PFSK-1 (cell line): Measurements from ENCODE around the gene MYO9A.

Experiments
- FOXP2 ChIP-seq: optimal IDR thresholded peaks from 2 replicates; pipeline ENCODE3; 2011; ENCODE audit warnings: borderline replicate concordance, control low read depth, inconsistent platforms; ENCODE audit not compliant: insufficient read depth; ENCODE audit errors: extremely low read length, extremely low read depth
- POLR2AphosphoS5 ChIP-seq: IDR thresholded peaks from 2 replicates; pipeline ENCODE4 v1.6.1; 2012; ENCODE audit warnings: low read depth, mild to moderate bottlenecking, control low read depth, low read length, moderate library complexity
- SIN3A ChIP-seq: IDR thresholded peaks from 2 replicates; pipeline ENCODE4 v1.6.1; 2012; ENCODE audit warnings: mild to moderate bottlenecking, low read length, moderate library complexity, borderline replicate concordance; ENCODE audit not compliant: insufficient read depth
- TAF1 ChIP-seq: IDR thresholded peaks from 2 replicates; pipeline ENCODE4 v1.6.1; 2012; ENCODE audit warnings: low read length, control low read depth, borderline replicate concordance; ENCODE audit not compliant: insufficient read depth
- TF ChIP-seq, protein P1 (sequence below), 2 experiments: IDR thresholded peaks; 2 replicates each; pipeline versions ENCODE4 v1.6.1 to v1.8.0; 2011 to 2012; ENCODE audit warnings: low read depth in 2 of 2, low read length in 2 of 2, control low read depth in 1 of 2, inconsistent platforms in 1 of 2, mild to moderate bottlenecking in 1 of 2, moderate library complexity in 1 of 2; ENCODE audit not compliant: insufficient read depth in 1 of 2

Gene MYO9A

DNA sequence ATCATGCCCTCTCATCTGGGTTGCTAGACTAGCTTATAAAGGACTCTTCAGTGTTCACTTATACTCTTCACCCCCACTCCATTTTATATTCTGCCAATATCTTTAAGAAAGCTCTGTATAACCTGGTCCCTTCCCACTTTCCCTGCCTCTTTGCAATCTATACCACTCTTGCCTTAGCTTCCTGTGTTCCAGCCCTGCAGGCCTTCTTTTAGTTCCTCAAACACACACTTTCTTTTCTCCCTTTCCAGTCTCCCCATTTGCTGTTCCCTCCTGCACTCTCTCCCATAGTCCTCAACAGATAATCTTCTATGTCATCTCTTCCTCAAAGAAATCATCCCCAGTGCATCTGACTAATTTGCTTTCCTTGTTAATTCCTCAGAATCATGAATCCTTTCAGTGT, 29.0 kb upstream of the MYO9A start:
- TF ChIP-seq, protein P1, sequence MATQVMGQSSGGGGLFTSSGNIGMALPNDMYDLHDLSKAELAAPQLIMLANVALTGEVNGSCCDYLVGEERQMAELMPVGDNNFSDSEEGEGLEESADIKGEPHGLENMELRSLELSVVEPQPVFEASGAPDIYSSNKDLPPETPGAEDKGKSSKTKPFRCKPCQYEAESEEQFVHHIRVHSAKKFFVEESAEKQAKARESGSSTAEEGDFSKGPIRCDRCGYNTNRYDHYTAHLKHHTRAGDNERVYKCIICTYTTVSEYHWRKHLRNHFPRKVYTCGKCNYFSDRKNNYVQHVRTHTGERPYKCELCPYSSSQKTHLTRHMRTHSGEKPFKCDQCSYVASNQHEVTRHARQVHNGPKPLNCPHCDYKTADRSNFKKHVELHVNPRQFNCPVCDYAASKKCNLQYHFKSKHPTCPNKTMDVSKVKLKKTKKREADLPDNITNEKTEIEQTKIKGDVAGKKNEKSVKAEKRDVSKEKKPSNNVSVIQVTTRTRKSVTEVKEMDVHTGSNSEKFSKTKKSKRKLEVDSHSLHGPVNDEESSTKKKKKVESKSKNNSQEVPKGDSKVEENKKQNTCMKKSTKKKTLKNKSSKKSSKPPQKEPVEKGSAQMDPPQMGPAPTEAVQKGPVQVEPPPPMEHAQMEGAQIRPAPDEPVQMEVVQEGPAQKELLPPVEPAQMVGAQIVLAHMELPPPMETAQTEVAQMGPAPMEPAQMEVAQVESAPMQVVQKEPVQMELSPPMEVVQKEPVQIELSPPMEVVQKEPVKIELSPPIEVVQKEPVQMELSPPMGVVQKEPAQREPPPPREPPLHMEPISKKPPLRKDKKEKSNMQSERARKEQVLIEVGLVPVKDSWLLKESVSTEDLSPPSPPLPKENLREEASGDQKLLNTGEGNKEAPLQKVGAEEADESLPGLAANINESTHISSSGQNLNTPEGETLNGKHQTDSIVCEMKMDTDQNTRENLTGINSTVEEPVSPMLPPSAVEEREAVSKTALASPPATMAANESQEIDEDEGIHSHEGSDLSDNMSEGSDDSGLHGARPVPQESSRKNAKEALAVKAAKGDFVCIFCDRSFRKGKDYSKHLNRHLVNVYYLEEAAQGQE (IDR thresholded peaks at IDR 0.05; ENCODE audit: insufficient read depth in 1 of 2, low read depth in 2 of 2, low read length in 2 of 2) = no peak
- no peak for TF ChIP-seq POLR2AphosphoS5
- no peak for TF ChIP-seq FOXP2
- TF ChIP-seq SIN3A = no peak
- TF ChIP-seq TAF1 = no peak

DNA sequence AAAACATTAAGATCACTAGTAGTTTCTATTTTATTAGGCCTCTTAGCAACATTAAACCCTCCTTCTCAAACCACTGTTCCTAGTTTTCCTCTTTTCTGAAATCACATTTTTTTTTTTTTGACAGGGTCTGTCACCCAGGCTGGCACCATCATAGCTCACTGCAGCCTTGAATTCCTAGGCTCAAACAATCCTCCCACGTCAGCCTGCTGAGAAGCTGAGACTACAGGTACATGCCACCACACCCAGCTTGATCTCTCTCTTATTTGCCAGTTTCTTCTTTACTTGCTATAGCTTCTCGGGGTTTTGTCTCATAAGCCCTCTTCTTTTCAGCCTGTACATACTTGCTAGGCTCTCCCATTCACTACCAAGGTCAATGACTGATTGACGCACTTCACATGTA, 28.3 kb upstream of the MYO9A start:
- TF ChIP-seq FOXP2 = no peak
- no peak for TF ChIP-seq SIN3A
- TF ChIP-seq, protein P1 (IDR thresholded peaks at IDR 0.05; ENCODE audit: insufficient read depth in 1 of 2, low read depth in 2 of 2, low read length in 2 of 2) = no peak
- TF ChIP-seq TAF1 = no peak
- TF ChIP-seq POLR2AphosphoS5 = no peak

DNA sequence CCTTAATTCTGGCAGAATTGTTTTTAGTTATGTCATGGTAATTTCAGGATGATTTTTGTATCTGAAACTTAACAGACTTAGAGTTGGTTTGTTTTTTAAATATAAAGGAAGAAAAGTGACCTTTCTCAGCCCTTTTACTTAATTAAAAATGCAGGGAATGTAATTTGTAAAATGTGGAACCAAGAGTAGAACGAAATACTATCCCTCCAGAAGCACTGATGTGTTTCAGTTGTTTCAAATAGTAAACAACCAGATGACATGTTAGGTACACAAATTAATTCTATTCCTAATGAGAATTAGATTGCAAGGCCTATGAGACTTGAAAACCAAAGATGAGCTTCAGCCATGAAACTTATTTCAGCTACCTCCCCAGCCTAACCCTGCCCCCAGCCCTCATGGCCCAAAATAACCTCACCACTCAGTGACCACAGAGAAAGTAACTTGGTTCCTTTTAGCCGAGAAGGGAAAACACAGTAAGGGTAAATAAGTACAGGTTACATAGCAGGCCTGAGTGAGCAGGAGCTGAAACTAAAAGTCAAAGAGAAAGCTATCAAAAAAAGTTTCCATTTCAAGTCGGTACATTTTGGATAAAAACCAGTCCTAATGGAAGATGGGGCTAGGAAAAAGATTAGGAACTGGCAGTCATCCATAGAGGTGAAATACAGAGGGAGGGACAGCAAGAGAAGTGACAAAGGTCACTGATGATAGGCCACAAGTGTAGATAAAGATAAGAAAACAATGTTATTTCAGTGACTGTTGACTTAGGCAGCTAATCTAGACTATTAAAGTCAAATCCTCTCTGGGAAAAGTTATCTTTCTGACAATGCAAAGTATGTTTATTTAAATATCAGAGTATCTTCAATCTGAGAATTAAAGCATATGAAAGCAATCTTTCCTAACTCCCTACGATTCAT, 23.5 kb upstream of the MYO9A start:
- TF ChIP-seq SIN3A = no peak
- TF ChIP-seq FOXP2 = no peak
- TF ChIP-seq, protein P1 (IDR thresholded peaks at IDR 0.05; ENCODE audit: insufficient read depth in 1 of 2, low read depth in 2 of 2, low read length in 2 of 2) = no peak
- no peak for TF ChIP-seq POLR2AphosphoS5
- no peak for TF ChIP-seq TAF1

DNA sequence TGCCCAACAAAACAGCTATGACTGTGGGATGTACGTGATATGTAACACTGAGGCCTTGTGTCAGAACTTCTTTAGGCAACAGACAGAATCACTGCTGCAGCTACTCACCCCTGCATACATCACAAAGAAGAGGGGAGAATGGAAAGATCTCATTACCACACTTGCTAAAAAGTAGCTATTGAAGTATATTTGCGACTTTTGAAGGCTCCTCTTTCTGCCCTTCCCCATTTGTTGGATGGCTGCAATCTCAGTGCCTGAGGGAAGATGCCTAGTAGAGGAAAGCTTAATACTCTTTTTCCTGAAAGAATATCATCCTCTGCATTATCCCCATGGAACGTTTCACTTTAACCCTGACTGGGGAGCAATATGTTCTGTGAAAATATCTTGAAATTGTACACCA, 22.1 kb upstream of the MYO9A start:
- TF ChIP-seq FOXP2 (no peak), SIN3A (no peak), POLR2AphosphoS5 (no peak)

DNA sequence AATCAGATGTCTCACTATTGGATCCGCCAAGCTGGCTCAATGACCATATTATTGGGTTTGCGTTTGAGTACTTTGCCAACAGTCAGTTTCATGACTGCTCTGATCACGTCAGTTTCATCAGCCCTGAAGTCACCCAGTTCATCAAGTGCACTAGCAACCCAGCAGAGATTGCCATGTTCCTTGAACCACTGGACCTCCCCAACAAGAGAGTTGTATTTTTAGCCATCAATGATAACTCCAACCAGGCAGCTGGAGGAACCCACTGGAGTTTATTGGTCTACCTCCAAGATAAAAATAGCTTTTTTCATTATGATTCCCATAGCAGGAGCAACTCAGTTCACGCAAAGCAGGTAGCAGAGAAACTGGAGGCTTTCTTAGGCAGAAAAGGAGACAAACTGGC, 21.7 kb upstream of the MYO9A start:
- TF ChIP-seq SIN3A (no peak), TAF1 (no peak), POLR2AphosphoS5 (no peak), FOXP2 (no peak)
- TF ChIP-seq, protein P1 (IDR thresholded peaks at IDR 0.05; ENCODE audit: insufficient read depth in 1 of 2, low read depth in 2 of 2, low read length in 2 of 2) = no peak
